Measurements from ENCODE around the gene RNF126.

DNA sequence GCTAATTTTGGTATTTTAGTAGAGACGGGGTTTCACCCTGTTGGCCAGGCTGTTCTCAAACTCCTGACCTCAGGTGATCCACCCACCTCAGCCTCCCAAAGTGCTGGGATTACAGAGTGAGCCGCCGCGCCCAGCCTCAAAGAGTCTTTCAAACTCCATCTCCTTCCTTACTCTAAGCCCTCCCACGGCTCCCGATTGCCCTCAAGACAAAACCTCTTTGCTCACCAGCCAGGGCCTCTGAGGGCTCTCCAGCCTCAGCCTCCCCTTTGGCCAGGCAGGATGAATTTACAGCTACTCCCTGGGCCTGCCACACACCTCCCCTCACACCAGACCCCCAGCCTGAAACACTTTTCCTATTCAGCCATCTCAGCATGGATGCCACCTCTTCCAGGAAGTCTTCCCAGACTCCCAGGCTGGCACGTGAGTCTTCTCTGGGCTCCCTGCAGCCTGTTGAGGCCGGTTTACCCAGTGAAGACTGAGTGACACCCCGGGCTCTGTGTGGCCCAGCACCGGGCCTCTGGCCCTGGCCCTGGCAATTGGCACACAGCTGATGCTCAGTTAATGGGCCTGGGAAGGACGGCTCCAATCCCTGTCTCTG lies 24.7 kb upstream of the RNF126 start:
- TF ChIP-seq POLR2A (IDR thresholded peaks at IDR 0.05; ENCODE audit: low read length) (no peak), GATA1 (IDR thresholded peaks at IDR 0.05; ENCODE audit: low read depth, low read length) (no peak)
